ENCODE measurements around the gene ANKHD1.
"Not testable (repeated sequence)": the region's sequence is repeated elsewhere in the genome, so short reads cannot be mapped to it uniquely, and the experiment has no call there.

ANKHD1 gene

GRCh38 chr5:140432212-140432611, 30.6 kb downstream of the ANKHD1 start:
- DNase-seq: no peak

GRCh38 chr5:140432916-140433315, 31.3 kb downstream of the ANKHD1 start:
- no peak for DNase-seq

- not testable (repeated sequence) for DNase-seq
Measured at GRCh38 chr5:140457368-140457767, 55.7 kb downstream of the ANKHD1 start.

- DNase-seq: no peak
Measured at GRCh38 chr5:140466981-140467742, 65.5 kb downstream of the ANKHD1 start.

- DNase-seq: no peak
Measured at GRCh38 chr5:140468188-140468587, 66.6 kb downstream of the ANKHD1 start.

GRCh38 chr5:140469259-140469658, 67.6 kb downstream of the ANKHD1 start:
- DNase-seq: no peak

- no peak for DNase-seq
Measured at GRCh38 chr5:140480310-140481014, 78.8 kb downstream of the ANKHD1 start.

- DNase-seq: no peak
Measured at GRCh38 chr5:140481758-140482157, 80.1 kb downstream of the ANKHD1 start.

GRCh38 chr5:140483055-140483454, 81.4 kb downstream of the ANKHD1 start:
- DNase-seq: no peak

GRCh38 chr5:140488141-140488540, 86.5 kb downstream of the ANKHD1 start:
- DNase-seq: not testable (repeated sequence)

GRCh38 chr5:140488914-140489313, 87.3 kb downstream of the ANKHD1 start:
- DNase-seq: no peak

GRCh38 chr5:140497897-140498296, 96.3 kb downstream of the ANKHD1 start:
- no peak for DNase-seq

- DNase-seq: no peak
Measured at GRCh38 chr5:140498591-140498990, 97.0 kb downstream of the ANKHD1 start.

- no peak for DNase-seq
Measured at GRCh38 chr5:140502834-140503233, 101.2 kb downstream of the ANKHD1 start.

GRCh38 chr5:140509898-140510297, 108.3 kb downstream of the ANKHD1 start:
- no peak for DNase-seq

GRCh38 chr5:140513124-140513523, 111.5 kb downstream of the ANKHD1 start:
- DNase-seq: no peak

- DNase-seq: no peak
Measured at GRCh38 chr5:140524003-140524402, 122.4 kb downstream of the ANKHD1 start.

GRCh38 chr5:140540227-140540626, 138.6 kb downstream of the ANKHD1 start:
- no peak for DNase-seq

GRCh38 chr5:140542972-140543371, 141.3 kb downstream of the ANKHD1 start:
- DNase-seq: no peak

- no peak for DNase-seq
Measured at GRCh38 chr5:140544986-140545385, 143.4 kb downstream of the ANKHD1 start.

GRCh38 chr5:140545606-140546005, 144.0 kb downstream of the ANKHD1 start:
- no peak for DNase-seq

GRCh38 chr5:140546851-140547507, 145.3 kb downstream of the ANKHD1 start:
- DNase-seq: no peak

- DNase-seq: peak; percentile 61
Measured at GRCh38 chr5:140547508-140548299, 146.1 kb downstream of the ANKHD1 start, which contains the start of gene EIF4EBP3. Gene EIF4EBP3 (plus strand): TSS chr5:140547662. CDS start chr5:140547738, 76 bp downstream.

All from NCI-H2171 (cell line).